OCI-LY1 (cell line): ENCODE results near the gene WNK2.

Experiments used
- H2AFZ ChIP-seq: fragments of 200-600 bp; sonication (generic), shearing (Covaris generic); 2 replicates; pipeline ENCODE4 v1.6.0; 2014; ENCODE audit warnings: antibody characterized with exemption, mild to moderate bottlenecking, low read length
- H3F3A ChIP-seq: fragments of 200-600 bp; sonication (generic), shearing (Covaris generic); 2 replicates; pipeline ENCODE4 v1.6.0; 2014; ENCODE audit warnings: mild to moderate bottlenecking, antibody characterized with exemption, low read length, moderate library complexity; ENCODE audit not compliant: insufficient read depth
- H3K27ac ChIP-seq: fragments of 200-600 bp; sonication (generic); 2 replicates; pipeline ENCODE4 v1.5.1; 2014; ENCODE audit warnings: low read length, mixed run types, mild to moderate bottlenecking, low read depth; ENCODE audit not compliant: poor library complexity, severe bottlenecking
- H3K27me3 ChIP-seq: fragments of 200-600 bp; sonication (generic); 2 replicates; pipeline ENCODE4 v1.6.0; 2014; ENCODE audit warnings: antibody characterized with exemption, mild to moderate bottlenecking, low read length, moderate library complexity; ENCODE audit not compliant: insufficient read depth
- H3K36me3 ChIP-seq: fragments of 200-600 bp; sonication (generic); 2 replicates; pipeline ENCODE4 v1.6.1; 2014; ENCODE audit warnings: mild to moderate bottlenecking, antibody characterized with exemption, low read length, moderate library complexity, mixed read lengths; ENCODE audit not compliant: insufficient read depth
- H3K4me1 ChIP-seq: fragments of 200-600 bp; sonication (generic); 2 replicates; pipeline ENCODE4 v1.5.1; 2014; ENCODE audit warnings: mild to moderate bottlenecking, low read length, moderate library complexity; ENCODE audit not compliant: insufficient read depth, severe bottlenecking
- H3K4me2 ChIP-seq: fragments of 200-600 bp; sonication (generic), shearing (Covaris generic); 2 replicates; pipeline ENCODE4 v1.6.1; 2014; ENCODE audit warnings: low read length
- H3K4me3 ChIP-seq: fragments of 200-600 bp; sonication (generic); 2 replicates; pipeline ENCODE4 v1.5.1; 2014; ENCODE audit warnings: low read length, low read depth, mild to moderate bottlenecking, mixed read lengths; ENCODE audit not compliant: poor library complexity, severe bottlenecking
- H3K79me2 ChIP-seq: fragments of 200-600 bp; shearing (Covaris generic); 2 replicates; pipeline ENCODE4 v1.6.1; 2016; ENCODE audit warnings: mixed run types, low read length, mixed read lengths; ENCODE audit not compliant: insufficient read depth
- H3K9ac ChIP-seq: fragments of 200-600 bp; sonication (generic), shearing (Covaris generic); 2 replicates; pipeline ENCODE4 v1.6.1; 2014; ENCODE audit warnings: mild to moderate bottlenecking, low read length, mixed read lengths
- H3K9me2 ChIP-seq: fragments of 200-600 bp; sonication (generic), shearing (Covaris generic); 2 replicates; pipeline ENCODE4 v1.6.1; 2014; ENCODE audit warnings: low read depth, mild to moderate bottlenecking, low read length, mixed read lengths
- H3K9me3 ChIP-seq: fragments of 200-600 bp; shearing (Covaris generic); 2 replicates; pipeline ENCODE4 v1.6.1; 2014; ENCODE audit warnings: low read length, mixed read lengths
- H4K20me1 ChIP-seq: fragments of 200-600 bp; sonication (generic), shearing (Covaris generic); 2 replicates; pipeline ENCODE4 v1.6.0; 2016; ENCODE audit warnings: mild to moderate bottlenecking, low read length; ENCODE audit not compliant: insufficient read depth
- EZH2 ChIP-seq: fragments of 200-600 bp; sonication (generic), shearing (Covaris generic); IDR thresholded peaks from 2 replicates; pipeline ENCODE4 v1.8.0; 2017; ENCODE audit warnings: borderline replicate concordance, mixed run types, mild to moderate bottlenecking, antibody characterized with exemption, low read length, moderate library complexity, mixed read lengths
- TF ChIP-seq, protein P1 (sequence below): fragments of 200-600 bp; sonication (generic), shearing (Covaris generic); IDR thresholded peaks from 2 replicates; pipeline ENCODE4 v1.5.1; 2017; ENCODE audit warnings: mild to moderate bottlenecking, antibody characterized with exemption, low read length, moderate library complexity, mixed read lengths

The WNK2 gene

GRCh38 chr9:93253633-93254032 lies 69.7 kb downstream of the WNK2 start:
- Histone ChIP-seq H3K4me1 (peaks cover 7% of the 10 kb centered on the region), H3K4me2 (no peak overlapping the region), H3K9me2 (no peaks in the 10 kb centered on the region), H3F3A (no peaks in the 10 kb centered on the region), H3K27ac (no peak overlapping the region), H2AFZ (no peak overlapping the region), H3K9me3 (no peaks in the 10 kb centered on the region), H3K27me3 (no peaks in the 10 kb centered on the region), H3K79me2 (no peaks in the 10 kb centered on the region), H4K20me1 (no peaks in the 10 kb centered on the region), H3K9ac (no peak overlapping the region), H3K36me3 (no peaks in the 10 kb centered on the region), H3K4me3 (no peak overlapping the region)
- no peak for TF ChIP-seq EZH2
- TF ChIP-seq, protein P1, sequence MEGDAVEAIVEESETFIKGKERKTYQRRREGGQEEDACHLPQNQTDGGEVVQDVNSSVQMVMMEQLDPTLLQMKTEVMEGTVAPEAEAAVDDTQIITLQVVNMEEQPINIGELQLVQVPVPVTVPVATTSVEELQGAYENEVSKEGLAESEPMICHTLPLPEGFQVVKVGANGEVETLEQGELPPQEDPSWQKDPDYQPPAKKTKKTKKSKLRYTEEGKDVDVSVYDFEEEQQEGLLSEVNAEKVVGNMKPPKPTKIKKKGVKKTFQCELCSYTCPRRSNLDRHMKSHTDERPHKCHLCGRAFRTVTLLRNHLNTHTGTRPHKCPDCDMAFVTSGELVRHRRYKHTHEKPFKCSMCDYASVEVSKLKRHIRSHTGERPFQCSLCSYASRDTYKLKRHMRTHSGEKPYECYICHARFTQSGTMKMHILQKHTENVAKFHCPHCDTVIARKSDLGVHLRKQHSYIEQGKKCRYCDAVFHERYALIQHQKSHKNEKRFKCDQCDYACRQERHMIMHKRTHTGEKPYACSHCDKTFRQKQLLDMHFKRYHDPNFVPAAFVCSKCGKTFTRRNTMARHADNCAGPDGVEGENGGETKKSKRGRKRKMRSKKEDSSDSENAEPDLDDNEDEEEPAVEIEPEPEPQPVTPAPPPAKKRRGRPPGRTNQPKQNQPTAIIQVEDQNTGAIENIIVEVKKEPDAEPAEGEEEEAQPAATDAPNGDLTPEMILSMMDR, result no peak

- H3K4me3 ChIP-seq, result no peak overlapping the region
Measured at GRCh38 chr9:93254061-93254481, 70.1 kb downstream of the WNK2 start.

GRCh38 chr9:93254806-93255493 lies 71.0 kb downstream of the WNK2 start:
- Histone ChIP-seq H3K79me2 (no peaks in the 10 kb centered on the region), H3K9me3 (no peaks in the 10 kb centered on the region), H3K4me3 (no peak overlapping the region), H3K36me3 (no peaks in the 10 kb centered on the region), H3K27ac (no peak overlapping the region), H4K20me1 (no peaks in the 10 kb centered on the region), H2AFZ (no peak overlapping the region), H3K9ac (no peak overlapping the region), H3K4me1 (peaks cover 7% of the 10 kb centered on the region), H3K4me2 (no peak overlapping the region), H3K9me2 (no peaks in the 10 kb centered on the region), H3F3A (no peaks in the 10 kb centered on the region), H3K27me3 (no peaks in the 10 kb centered on the region)
- TF ChIP-seq, protein P1, result no peak
- no peak for TF ChIP-seq EZH2

More at GRCh38 chr9:93254061-93254481, 70.1 kb downstream of the WNK2 start:
- no peaks in the 10 kb centered on the region for H4K20me1 ChIP-seq
- no peaks in the 10 kb centered on the region for H3K36me3 ChIP-seq
- no peaks in the 10 kb centered on the region for H3K9me2 ChIP-seq
- peaks cover 7% of the 10 kb centered on the region for H3K4me1 ChIP-seq
- H2AFZ ChIP-seq, result no peak overlapping the region
- no peak overlapping the region for H3K4me2 ChIP-seq
- no peak overlapping the region for H3K9ac ChIP-seq
- no peaks in the 10 kb centered on the region for H3K27me3 ChIP-seq
- no peaks in the 10 kb centered on the region for H3K9me3 ChIP-seq
- no peaks in the 10 kb centered on the region for H3F3A ChIP-seq
- TF ChIP-seq, protein P1, result no peak
- TF ChIP-seq EZH2, result no peak
- H3K79me2 ChIP-seq, result no peaks in the 10 kb centered on the region
- no peak overlapping the region for H3K27ac ChIP-seq
